ENCODE results near the gene TRIM72. TPM values are rescaled to one million over a fixed set of nuclear protein-coding genes. Genes with fewer than 3 reads are reported as not detected.

The TRIM72 gene
- total and polyA plus RNA-seq, 9 of the 15 experiments (the other 6 are each of a cell fraction or from before 2014, with no cell fraction given) = under 0.01 TPM; not detected in 8

- BruUV-seq (replicated peaks) = no TSS peak
- TF ChIP-seq XRCC4 (IDR thresholded peaks at IDR 0.05; ENCODE audit: extremely low read depth, insufficient read depth, insufficient read length) (no peak), NKRF (IDR thresholded peaks at IDR 0.05; ENCODE audit: borderline replicate concordance) (no peak), HMBOX1 (IDR thresholded peaks at IDR 0.05) (no peak), SREBF2 (CRISPR knock-in tag; IDR thresholded peaks at IDR 0.05) (no peak), PHF20 (IDR thresholded peaks at IDR 0.05; ENCODE audit: partially characterized antibody) (no peak), ARNT (IDR thresholded peaks at IDR 0.05) (0 out of 4 replicates have a peak, but pooled peaks of 1 of the 2 experiments have one; percentile 25), LEF1 (IDR thresholded peaks at IDR 0.05) (no peak), BDP1 (IDR thresholded peaks at IDR 0.05; ENCODE audit: insufficient read depth, insufficient read length) (no peak), BRD4 (IDR thresholded peaks at IDR 0.05) (no peak), BMI1 (IDR thresholded peaks at IDR 0.05; ENCODE audit: low read length) (no peak), KDM5B (IDR thresholded peaks at IDR 0.05; ENCODE audit: insufficient replicate concordance, low read depth, low read length) (no peak), SAFB (IDR thresholded peaks at IDR 0.05; ENCODE audit: borderline replicate concordance, low read depth, low read length) (no peak), MED1 (CRISPR knock-in tag; IDR thresholded peaks at IDR 0.05; ENCODE audit: borderline replicate concordance) (no peak), ZNF584 (CRISPR knock-in tag; IDR thresholded peaks at IDR 0.05; ENCODE audit: low read depth) (no peak), SRSF1 (IDR thresholded peaks at IDR 0.05; ENCODE audit: low read depth, low read length) (no peak)
Observed at GRCh38 chr16:31243734-31244670, 30.1 kb downstream of the TRIM72 start.

More at GRCh38 chr16:31243734-31244670, 30.1 kb downstream of the TRIM72 start:
- Histone ChIP-seq H3K4me1 (replicated peaks in 1 of 2; ENCODE audit: control insufficient read depth in 2 of 2, insufficient read depth in 2 of 2, low read length in 2 of 2) (peaks cover 4 to 19% of the 10 kb centered on the region in 2 experiments), H3K79me2 (ENCODE audit: control insufficient read depth, insufficient read depth, low read length) (no peaks in the 10 kb centered on the region), H3K9me3 (replicated peaks; ENCODE audit: control insufficient read depth, insufficient read depth, low read depth, low read length) (no peaks in the 10 kb centered on the region), H2AFZ (ENCODE audit: low read depth, low read length) (peak overlapping the region; percentile 1; the same call in 1 of the 2 replicates), H3K27me3 (ENCODE audit: control insufficient read depth in 2 of 2, insufficient read depth in 2 of 2, low read length in 2 of 2) (no peaks in the 10 kb centered on the region), H3K27ac (ENCODE audit: extremely low read depth, low read depth, low read length) (no peak overlapping the region), H3K4me2 (ENCODE audit: insufficient read depth, low read length) (no peak overlapping the region), H3K9me1 (ENCODE audit: control insufficient read depth, insufficient read depth, low read length) (no peaks in the 10 kb centered on the region), H3K9ac (ENCODE audit: insufficient read depth in 1 of 2, low read depth in 2 of 2, low read length in 2 of 2) (no peak overlapping the region), H3K36me3 (ENCODE audit: control insufficient read depth, insufficient read depth, low read length) (no peaks in the 10 kb centered on the region), H3K4me3 (no peak overlapping the region), H4K20me1 (replicated peaks; ENCODE audit: control insufficient read depth, insufficient read depth, low read length) (0 out of 2 replicates have a peak, but pooled peaks cover 2% of the 10 kb centered on the region)
- DNase-seq (ENCODE audit: extremely low read depth in 1 of 4, low spot score in 3 of 4) (peak in 3 of 4 experiments; percentile 2 to 51 (median 37)), FAIRE-seq (peak; percentile 67), ATAC-seq (peak; percentile 80)
- intact Hi-C loops (cut with micrococcal nuclease) = no loop called here
- ChIA-PET CTCF (ENCODE audit: low intra/inter-chr PET ratio) (no interaction called here), POLR2A (interaction anchor here (0.8 to 1.4 kb wide), 4 partner anchors 9 to 261 kb away, joined by 3 to 9 read pairs (median 3); partner anchors contain the start of gene FUS)
- in situ Hi-C loops (cut with MboI) = no loop called here
- WGBS (ENCODE audit: insufficient coverage, low coverage, missing lambda C conversion rate) = 4% methylated on average over 6 of the region's 9 CpGs

All from K562 (cell line).